ENCODE data around the gene ENKUR.

The ENKUR gene, protein sequence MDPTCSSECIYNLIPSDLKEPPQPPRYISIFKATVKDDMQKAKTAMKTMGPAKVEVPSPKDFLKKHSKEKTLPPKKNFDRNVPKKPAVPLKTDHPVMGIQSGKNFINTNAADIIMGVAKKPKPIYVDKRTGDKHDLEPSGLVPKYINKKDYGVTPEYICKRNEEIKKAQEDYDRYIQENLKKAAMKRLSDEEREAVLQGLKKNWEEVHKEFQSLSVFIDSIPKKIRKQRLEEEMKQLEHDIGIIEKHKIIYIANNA

DNA sequence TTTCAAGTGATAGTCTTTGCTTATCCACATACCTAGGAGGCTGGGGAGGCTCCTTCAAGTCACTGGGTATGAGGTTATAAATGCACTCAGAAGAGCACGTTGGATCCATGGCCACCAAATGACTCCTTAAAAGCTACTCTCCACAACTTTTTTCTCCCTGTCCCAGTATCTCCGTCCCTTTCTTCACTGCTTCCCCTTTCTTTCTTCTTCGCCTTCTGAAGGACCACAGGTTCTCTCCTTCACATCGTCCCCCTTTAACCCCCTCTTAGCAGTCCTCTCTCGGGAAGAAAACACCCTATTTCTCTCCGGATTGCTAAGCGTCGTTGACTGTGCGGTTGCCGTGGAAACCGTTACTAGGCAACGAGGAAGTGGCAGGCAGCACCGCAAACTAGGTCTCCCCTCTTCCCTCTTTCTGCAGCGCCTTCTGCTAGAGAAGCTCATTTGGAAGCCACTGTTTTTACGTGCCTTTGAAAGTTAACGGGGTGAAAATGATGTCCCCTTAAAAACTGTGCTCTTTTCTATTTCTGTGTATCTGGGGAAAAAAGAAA is at the start of gene ENKUR:
ENKUR (minus strand) TSS at position 331 of the 548 bp plus-strand sequence; CDS start at position 109, 222 bp downstream.
- H3K36me3 ChIP-seq (ENCODE audit: low read length), result no peaks in the 10 kb centered on the region
- H4K20me1 ChIP-seq (ENCODE audit: low read depth, low read length), result no peaks in the 10 kb centered on the region
- no peaks in the 10 kb centered on the region for H3K27me3 ChIP-seq (ENCODE audit: low read length)
- no peaks in the 10 kb centered on the region for H3K79me2 ChIP-seq (ENCODE audit: insufficient read depth, low read length)
- H3K4me3 ChIP-seq (ENCODE audit: insufficient read depth, low read length, poor library complexity, severe bottlenecking), result no peak within 1 kb of the TSS
- no peak within 1 kb of the TSS for H3K9ac ChIP-seq (ENCODE audit: low read length)
- no peaks in the 10 kb centered on the region for H3K9me2 ChIP-seq (replicated peaks; ENCODE audit: insufficient read depth, low read length)
- H3K4me2 ChIP-seq (ENCODE audit: low read depth, low read length, poor library complexity, severe bottlenecking), result no peak within 1 kb of the TSS
- H3K27ac ChIP-seq (ENCODE audit: low read depth, low read length), result no peak within 1 kb of the TSS
- H2AFZ ChIP-seq (ENCODE audit: low read depth, low read length, severe bottlenecking), result no peak within 1 kb of the TSS
- no peak for TF ChIP-seq EZH2phosphoT487 (conservative IDR thresholded peaks at IDR 0.05; ENCODE audit: low read length)
- TF ChIP-seq, protein P1, sequence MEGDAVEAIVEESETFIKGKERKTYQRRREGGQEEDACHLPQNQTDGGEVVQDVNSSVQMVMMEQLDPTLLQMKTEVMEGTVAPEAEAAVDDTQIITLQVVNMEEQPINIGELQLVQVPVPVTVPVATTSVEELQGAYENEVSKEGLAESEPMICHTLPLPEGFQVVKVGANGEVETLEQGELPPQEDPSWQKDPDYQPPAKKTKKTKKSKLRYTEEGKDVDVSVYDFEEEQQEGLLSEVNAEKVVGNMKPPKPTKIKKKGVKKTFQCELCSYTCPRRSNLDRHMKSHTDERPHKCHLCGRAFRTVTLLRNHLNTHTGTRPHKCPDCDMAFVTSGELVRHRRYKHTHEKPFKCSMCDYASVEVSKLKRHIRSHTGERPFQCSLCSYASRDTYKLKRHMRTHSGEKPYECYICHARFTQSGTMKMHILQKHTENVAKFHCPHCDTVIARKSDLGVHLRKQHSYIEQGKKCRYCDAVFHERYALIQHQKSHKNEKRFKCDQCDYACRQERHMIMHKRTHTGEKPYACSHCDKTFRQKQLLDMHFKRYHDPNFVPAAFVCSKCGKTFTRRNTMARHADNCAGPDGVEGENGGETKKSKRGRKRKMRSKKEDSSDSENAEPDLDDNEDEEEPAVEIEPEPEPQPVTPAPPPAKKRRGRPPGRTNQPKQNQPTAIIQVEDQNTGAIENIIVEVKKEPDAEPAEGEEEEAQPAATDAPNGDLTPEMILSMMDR (IDR thresholded peaks at IDR 0.05; ENCODE audit: insufficient read depth, low read length, poor library complexity, severe bottlenecking), result no peak
- H3F3A ChIP-seq (ENCODE audit: insufficient read depth), result no peaks in the 10 kb centered on the region
- H3K9me3 ChIP-seq (ENCODE audit: insufficient read depth, low read length), result no peaks in the 10 kb centered on the region

DNA sequence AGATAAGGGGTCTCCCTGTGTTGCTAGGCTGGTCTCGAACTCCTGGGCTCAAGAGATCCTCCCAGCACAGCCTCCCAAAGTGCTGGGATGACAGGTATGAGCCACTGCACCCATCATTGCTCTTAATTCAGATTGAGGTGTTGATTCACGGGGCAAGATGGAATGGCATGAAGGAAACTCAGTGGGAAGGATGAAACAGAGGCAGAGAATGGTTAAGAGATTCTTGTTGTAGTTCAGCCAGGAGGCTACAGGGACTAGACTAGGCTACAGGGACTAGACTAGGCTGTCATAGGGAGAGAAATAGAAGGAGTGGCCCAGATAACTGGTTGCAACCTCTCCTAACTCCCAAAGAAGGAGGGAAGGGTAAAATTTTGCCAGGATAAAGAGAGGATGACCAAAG is 48.4 kb upstream of the ENKUR start:
- Histone ChIP-seq H3K4me3 (ENCODE audit: insufficient read depth, low read length, poor library complexity, severe bottlenecking) (no peak overlapping the region), H3K9me3 (ENCODE audit: insufficient read depth, low read length) (no peaks in the 10 kb centered on the region), H3K4me2 (ENCODE audit: low read depth, low read length, poor library complexity, severe bottlenecking) (no peak overlapping the region), H3K9me2 (replicated peaks; ENCODE audit: insufficient read depth, low read length) (no peaks in the 10 kb centered on the region), H3K27me3 (ENCODE audit: low read length) (no peaks in the 10 kb centered on the region), H3F3A (ENCODE audit: insufficient read depth) (no peaks in the 10 kb centered on the region), H3K27ac (ENCODE audit: low read depth, low read length) (no peak overlapping the region), H4K20me1 (ENCODE audit: low read depth, low read length) (no peaks in the 10 kb centered on the region), H2AFZ (ENCODE audit: low read depth, low read length, severe bottlenecking) (no peak overlapping the region), H3K36me3 (ENCODE audit: low read length) (no peaks in the 10 kb centered on the region), H3K9ac (ENCODE audit: low read length) (no peak overlapping the region), H3K79me2 (ENCODE audit: insufficient read depth, low read length) (no peaks in the 10 kb centered on the region)
- TF ChIP-seq, protein P1 (IDR thresholded peaks at IDR 0.05; ENCODE audit: insufficient read depth, low read length, poor library complexity, severe bottlenecking), result no peak

DNA sequence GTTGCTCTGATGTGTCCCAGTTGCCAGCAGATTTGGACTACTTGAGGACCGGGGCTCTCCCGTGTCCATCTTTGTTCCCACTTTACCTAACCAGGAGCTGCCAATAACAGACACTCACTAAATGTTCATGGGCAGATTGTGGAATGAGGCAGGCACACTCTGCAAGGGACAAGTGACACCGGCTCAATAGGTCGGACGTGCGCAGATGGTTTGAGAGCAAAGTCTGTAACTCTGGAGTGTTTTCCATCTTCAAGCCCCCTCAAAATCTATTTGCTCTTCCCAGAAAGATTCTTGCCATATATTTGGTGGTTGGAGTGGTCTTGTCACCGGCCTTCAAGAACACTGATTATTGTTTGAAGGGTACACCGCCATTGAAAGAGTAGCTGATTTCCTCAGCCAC is 47.7 kb upstream of the ENKUR start:
- H3F3A ChIP-seq (ENCODE audit: insufficient read depth), result no peaks in the 10 kb centered on the region
- no peak for TF ChIP-seq EZH2phosphoT487 (conservative IDR thresholded peaks at IDR 0.05; ENCODE audit: low read length)
- TF ChIP-seq, protein P1 (IDR thresholded peaks at IDR 0.05; ENCODE audit: insufficient read depth, low read length, poor library complexity, severe bottlenecking), result no peak
- no peak overlapping the region for H3K9ac ChIP-seq (ENCODE audit: low read length)
- no peak overlapping the region for H2AFZ ChIP-seq (ENCODE audit: low read depth, low read length, severe bottlenecking)
- H3K27ac ChIP-seq (ENCODE audit: low read depth, low read length), result no peak overlapping the region
- no peaks in the 10 kb centered on the region for H3K79me2 ChIP-seq (ENCODE audit: insufficient read depth, low read length)
- H3K9me3 ChIP-seq (ENCODE audit: insufficient read depth, low read length), result no peaks in the 10 kb centered on the region
- no peaks in the 10 kb centered on the region for H3K9me2 ChIP-seq (replicated peaks; ENCODE audit: insufficient read depth, low read length)
- H3K27me3 ChIP-seq (ENCODE audit: low read length), result no peaks in the 10 kb centered on the region
- no peak overlapping the region for H3K4me3 ChIP-seq (ENCODE audit: insufficient read depth, low read length, poor library complexity, severe bottlenecking)
- H4K20me1 ChIP-seq (ENCODE audit: low read depth, low read length), result no peaks in the 10 kb centered on the region
- H3K36me3 ChIP-seq (ENCODE audit: low read length), result no peaks in the 10 kb centered on the region
- H3K4me2 ChIP-seq (ENCODE audit: low read depth, low read length, poor library complexity, severe bottlenecking), result no peak overlapping the region

Measured in SU-DHL-6 (cell line).